Suprapubic skin (tissue), 4 donors: Measurements from ENCODE around the gene FAM111B. TPM values are rescaled to one million over a fixed set of nuclear protein-coding genes. Genes with fewer than 3 reads are reported as not detected.

Experiments
- DNase-seq, 2 donors: peaks; one replicate each; pipeline ENCODE4 v3.0.0-alpha.2; 2019; ENCODE audit warnings: low spot score in 2 of 2
- H3K27ac ChIP-seq: fragments of 200-600 bp; sonication (generic); one replicate; pipeline ENCODE4 v1.5.1; 2019
- H3K27me3 ChIP-seq: fragments of 200-600 bp; sonication (generic); one replicate; pipeline ENCODE4 v1.5.1; 2019
- H3K36me3 ChIP-seq: fragments of 200-600 bp; sonication (generic); one replicate; pipeline ENCODE4 v1.5.1; 2019
- H3K4me1 ChIP-seq: fragments of 200-600 bp; sonication (generic); one replicate; pipeline ENCODE4 v1.5.1; 2019
- H3K4me3 ChIP-seq: fragments of 200-600 bp; sonication (generic); one replicate; pipeline ENCODE4 v1.5.1; 2019; ENCODE audit warnings: mild to moderate bottlenecking
- H3K9me3 ChIP-seq: fragments of 200-600 bp; sonication (generic); one replicate; pipeline ENCODE4 v1.5.1; 2019
- CTCF ChIP-seq, 2 donors: fragments of 200-600 bp in 1 of 2; fragments of 450-650 bp in 1 of 2; sonication (generic) in 1 of 2; IDR thresholded peaks; one replicate each; pipeline ENCODE4 v1.5.1; 2016 to 2019; ENCODE audit warnings: antibody characterized with exemption in 2 of 2, mild to moderate bottlenecking in 1 of 2, moderate library complexity in 1 of 2
- EP300 ChIP-seq: sonication (generic); formaldehyde crosslinking; IDR thresholded peaks from one replicate; pipeline ENCODE4 v1.6.1; 2017; ENCODE audit warnings: antibody characterized with exemption
- POLR2A ChIP-seq, 2 donors: fragments of 450-650 bp; IDR thresholded peaks; one replicate each; pipeline ENCODE4 v1.6.1; 2017; ENCODE audit warnings: antibody characterized with exemption in 2 of 2, mild to moderate bottlenecking in 2 of 2, moderate library complexity in 2 of 2
- POLR2AphosphoS5 ChIP-seq, 3 donors: sonication (generic); formaldehyde crosslinking; IDR thresholded peaks; one replicate each; pipeline ENCODE4 v1.6.1; 2017; ENCODE audit warnings: antibody characterized with exemption in 3 of 3
- WGBS: methylation state at CpG from one replicate; pipeline ENCODE4 v1.1.5; 2018; 5-methylcytosine and 5-hydroxymethylcytosine counted together
- total RNA-seq, 4 donors: library from RNA; depleted of rRNA; stranded (reverse); fragments of >200 nt; gene quantifications; one replicate each; pipeline ENCODE4 v1.1.0, GENCODE V29; 2016

FAM111B gene
- total RNA-seq, 4 donors from 2014 or later = 0.48 to 1.8 (median 1.5) TPM

- H3K27ac ChIP-seq = peak within 1 kb of the TSS; percentile 94
- WGBS = under 1% methylated on average over 43 of the region's 50 CpGs
- peak; percentile 94 to 95 for DNase-seq
- peak within 1 kb of the TSS; percentile 83 for H3K4me3 ChIP-seq
- TF ChIP-seq EP300 (no peak), POLR2AphosphoS5 (IDR thresholded peaks at IDR 0.05) (peak in 2 of 3 donors; percentile 50 to 67), POLR2A (IDR thresholded peaks at IDR 0.05) (peak in 1 of 2 donors; percentile 31), CTCF (IDR thresholded peaks at IDR 0.05) (peak in 1 of 2 donors; percentile 15)
- no peaks in the 10 kb centered on the region for H3K36me3 ChIP-seq
- H3K9me3 ChIP-seq = no peaks in the 10 kb centered on the region
- H3K4me1 ChIP-seq = peaks cover 35% of the 10 kb centered on the region
- no peaks in the 10 kb centered on the region for H3K27me3 ChIP-seq
These were observed 35.8 kb downstream of the FAM111B start, which contains the start of gene FAM111A for GRCh38 chr11:59142530-59143507. FAM111A (plus strand) TSS chr11:59142856; CDS start chr11:59148873, 6,017 bp downstream.

- Histone ChIP-seq H3K9me3 (no peaks in the 10 kb centered on the region), H3K36me3 (peaks cover 6% of the 10 kb centered on the region), H3K27me3 (no peaks in the 10 kb centered on the region), H3K27ac (peak overlapping the region; percentile 94), H3K4me1 (peaks cover 35% of the 10 kb centered on the region), H3K4me3 (peak overlapping the region; percentile 83)
- TF ChIP-seq CTCF (IDR thresholded peaks at IDR 0.05) (no peak), EP300 (no peak), POLR2AphosphoS5 (IDR thresholded peaks at IDR 0.05) (no peak)
- DNase-seq = no peak
- 84% methylated on average over 1 of the region's 1 CpG for WGBS
These were observed 37.1 kb downstream of the FAM111B start for GRCh38 chr11:59144096-59144495.

- peak overlapping the region; percentile 83 for H3K4me3 ChIP-seq
- peak overlapping the region; percentile 94 for H3K27ac ChIP-seq
- 2% methylated on average over 32 of the region's 39 CpGs for WGBS
- H3K4me1 ChIP-seq = peaks cover 35% of the 10 kb centered on the region
- H3K27me3 ChIP-seq = no peaks in the 10 kb centered on the region
- H3K9me3 ChIP-seq = no peaks in the 10 kb centered on the region
- peaks cover 9% of the 10 kb centered on the region for H3K36me3 ChIP-seq
- DNase-seq = peak; percentile 84 to 90
- no peak for TF ChIP-seq EP300
- no peak for TF ChIP-seq POLR2A (IDR thresholded peaks at IDR 0.05)
- TF ChIP-seq CTCF (IDR thresholded peaks at IDR 0.05) = peak in 1 of 2 donors; percentile 6
- peak in 2 of 3 donors; percentile 50 to 89 for TF ChIP-seq POLR2AphosphoS5 (IDR thresholded peaks at IDR 0.05)
These were observed 37.7 kb downstream of the FAM111B start for GRCh38 chr11:59144579-59145345.

GRCh38 chr11:59145534-59145933 is 38.5 kb downstream of the FAM111B start:
- DNase-seq = no peak
- 77% methylated on average over 4 of the region's 4 CpGs for WGBS
- Histone ChIP-seq H3K36me3 (peaks cover 16% of the 10 kb centered on the region), H3K27ac (no peak overlapping the region), H3K27me3 (no peaks in the 10 kb centered on the region), H3K4me3 (no peak overlapping the region), H3K9me3 (no peaks in the 10 kb centered on the region), H3K4me1 (peaks cover 35% of the 10 kb centered on the region)
- TF ChIP-seq EP300 (no peak), POLR2AphosphoS5 (IDR thresholded peaks at IDR 0.05) (no peak), POLR2A (IDR thresholded peaks at IDR 0.05) (no peak), CTCF (IDR thresholded peaks at IDR 0.05) (no peak)
